H1 (cell line): ENCODE results near the gene SH3PXD2A. TPM values are rescaled to one million over a fixed set of nuclear protein-coding genes. Genes with fewer than 3 reads are reported as not detected.

Source experiments
- POLR2AphosphoS5 ChIP-seq: IDR thresholded peaks from 2 replicates; pipeline ENCODE4 v1.6.1; 2011; ENCODE audit warnings: low read depth, low read length
- RBBP5 ChIP-seq: IDR thresholded peaks from 2 replicates; pipeline ENCODE4 v1.7.1; 2012; ENCODE audit warnings: low read depth, mild to moderate bottlenecking, inconsistent platforms, low read length, moderate library complexity, borderline replicate concordance
- RFX5 ChIP-seq: IDR thresholded peaks from 2 replicates; pipeline ENCODE4 v1.6.1; 2011; ENCODE audit warnings: low read depth, low read length, improper control_type of control experiment, borderline replicate concordance
- RXRA ChIP-seq: IDR thresholded peaks from 2 replicates; pipeline ENCODE4 v1.6.1; 2011; ENCODE audit warnings: low read depth, mild to moderate bottlenecking, low read length, moderate library complexity; ENCODE audit not compliant: insufficient read depth
- SAP30 ChIP-seq: fragments of 300-600 bp; sonication (generic); IDR thresholded peaks from 2 replicates; pipeline ENCODE4 v1.7.1; 2012; ENCODE audit warnings: low read length, moderate library complexity, mild to moderate bottlenecking, inconsistent platforms; ENCODE audit not compliant: insufficient read depth, insufficient replicate concordance
- SP2 ChIP-seq: IDR thresholded peaks from 2 replicates; pipeline ENCODE4 v1.6.1; 2012; ENCODE audit warnings: mild to moderate bottlenecking, low read length, inconsistent platforms
- polyA plus RNA-seq, 7 experiments: library from polyadenylated mRNA; depleted of rRNA in 3 of 7; stranded (reverse) in 5 of 7; unstranded in 2 of 7; fragments of >200 nt in 5 of 7; fragments of 200-250 nt in 2 of 7; gene quantifications; 1 replicate in 5 of 7; 2 replicates in 1 of 7; 4 replicates in 1 of 7; pipeline versions ENCODE4 v1.2.1 to v1.2.3, GENCODE V29; 2011 to 2013; ENCODE audit warnings: missing spikeins in 2 of 7, mixed read lengths in 2 of 7
- total RNA-seq: library from RNA; stranded (reverse); fragmentation: NEBNext Ultra II Directional; extraction: Animal tissue kit (Norgen Biotek cat#: 25700); gene quantifications from 2 replicates; pipeline ENCODE4 v1.2.1, GENCODE V29; 2021
- TF ChIP-seq, protein P1 (sequence below): IDR thresholded peaks from 2 replicates; pipeline ENCODE4 v1.6.1; 2011; ENCODE audit warnings: low read length, improper control_type of control experiment

The SH3PXD2A gene
- total and polyA plus RNA-seq, 2 of the 8 experiments (the other 6 are each of a cell fraction or from before 2014, with no cell fraction given), result 5.4 to 16.3 TPM

DNA sequence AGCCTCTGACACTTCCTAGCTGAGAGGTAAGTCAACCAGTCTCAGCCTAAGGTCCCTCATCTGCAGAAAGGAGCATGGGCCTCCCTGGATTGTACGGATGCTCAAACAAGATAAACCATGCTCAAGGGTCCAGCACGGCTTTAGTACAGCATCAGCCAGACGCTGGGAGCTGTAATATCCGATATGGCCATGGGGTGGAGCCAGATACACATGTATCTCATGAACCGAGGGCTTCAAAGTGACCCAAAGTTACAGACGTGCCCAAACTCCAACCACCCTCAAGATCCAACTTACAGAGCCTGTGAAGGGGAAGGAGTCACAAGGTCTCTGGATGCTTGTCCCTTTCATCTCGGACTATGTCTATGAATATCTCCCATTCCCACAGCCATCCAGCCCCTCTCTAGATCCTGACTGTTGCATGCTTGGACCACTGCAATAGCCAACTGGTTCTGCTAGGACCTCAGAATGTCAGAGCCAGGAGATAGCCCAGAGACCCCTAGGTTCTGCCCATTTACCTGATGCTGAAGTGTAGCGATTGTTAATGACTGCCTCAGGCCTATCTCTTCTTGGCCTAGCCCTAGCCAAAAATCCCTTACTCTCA lies 142.4 kb downstream of the SH3PXD2A start (continued):
- TF ChIP-seq RBBP5 (no peak), SAP30 (no peak), RFX5 (no peak), SP2 (no peak), POLR2AphosphoS5 (no peak), RXRA (no peak)
- TF ChIP-seq, protein P1, sequence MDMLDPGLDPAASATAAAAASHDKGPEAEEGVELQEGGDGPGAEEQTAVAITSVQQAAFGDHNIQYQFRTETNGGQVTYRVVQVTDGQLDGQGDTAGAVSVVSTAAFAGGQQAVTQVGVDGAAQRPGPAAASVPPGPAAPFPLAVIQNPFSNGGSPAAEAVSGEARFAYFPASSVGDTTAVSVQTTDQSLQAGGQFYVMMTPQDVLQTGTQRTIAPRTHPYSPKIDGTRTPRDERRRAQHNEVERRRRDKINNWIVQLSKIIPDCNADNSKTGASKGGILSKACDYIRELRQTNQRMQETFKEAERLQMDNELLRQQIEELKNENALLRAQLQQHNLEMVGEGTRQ, result no peak
- TF ChIP-seq, all 59 proteins: peak for 2
